PC-9 (cell line): ENCODE results near the gene PTPDC1. TPM values are rescaled to one million over a fixed set of nuclear protein-coding genes. Genes with fewer than 3 reads are reported as not detected.
A peak's percentile ranks its signal among the peaks of the same experiment; 100 is the strongest.

Experiments used
- BruUV-seq: library from RNA; stranded (reverse); fragments of 400-500 nt; replicated peaks from 2 replicates; lab custom pipeline; 2021; lab: Mats Ljungman, UMichigan
- CTCF ChIA-PET: fragments of 300-600 bp; sonication (Branson Sonifier 250); formaldehyde crosslinking; loops from one replicate; lab custom pipeline; 2022; ENCODE audit warnings: antibody characterized with exemption; lab: Charles Lee
- POLR2A ChIA-PET: fragments of 300-600 bp; sonication (Branson Sonifier 250); formaldehyde crosslinking; loops from one replicate; lab custom pipeline; 2022; ENCODE audit warnings: antibody characterized with exemption; ENCODE audit not compliant: unreplicated experiment; lab: Charles Lee
- DNase-seq, 2 experiments: peaks; one replicate each; pipeline versions ENCODE4 v3.0.0 to v3.0.0-alpha.2; 2015 to 2022; ENCODE audit warnings: mixed read lengths in 1 of 2
- H2AFZ ChIP-seq: fragments of 200-600 bp; sonication (generic); 2 replicates; pipeline ENCODE4 v1.8.1; 2017; ENCODE audit warnings: antibody characterized with exemption
- H3F3A ChIP-seq: fragments of 200-600 bp; sonication (generic); 2 replicates; pipeline ENCODE4 v1.8.1; 2017; ENCODE audit warnings: antibody characterized with exemption, mild to moderate bottlenecking, low read depth; ENCODE audit not compliant: insufficient read depth
- H3K27ac ChIP-seq: fragments of 200-600 bp; sonication (generic); 2 replicates; pipeline ENCODE4 v1.6.1; 2016; ENCODE audit warnings: mixed run types
- H3K27me3 ChIP-seq: fragments of 200-600 bp; sonication (generic); 2 replicates; pipeline ENCODE4 v1.6.1; 2016; ENCODE audit warnings: low read depth, mixed run types; ENCODE audit not compliant: insufficient read depth
- H3K36me3 ChIP-seq: fragments of 200-600 bp; sonication (generic); 2 replicates; pipeline ENCODE4 v1.6.1; 2016; ENCODE audit warnings: low read depth, mixed run types
- H3K4me1 ChIP-seq: fragments of 200-600 bp; sonication (generic); replicated peaks from 2 replicates; pipeline ENCODE4 v1.6.1; 2016; ENCODE audit warnings: mixed run types; ENCODE audit not compliant: insufficient read depth
- H3K4me2 ChIP-seq: fragments of 200-600 bp; sonication (generic); 2 replicates; pipeline ENCODE4 v1.6.1; 2017; ENCODE audit warnings: mixed run types
- H3K4me3 ChIP-seq: fragments of 200-600 bp; sonication (generic); 2 replicates; pipeline ENCODE4 v1.6.1; 2016; ENCODE audit warnings: mixed run types
- H3K79me2 ChIP-seq: fragments of 200-600 bp; sonication (generic); 2 replicates; pipeline ENCODE4 v1.6.1; 2017; ENCODE audit warnings: low read depth, mixed run types
- H3K9me2 ChIP-seq: fragments of 200-600 bp; sonication (generic); 2 replicates; pipeline ENCODE4 v1.8.1; 2017; ENCODE audit warnings: mild to moderate bottlenecking; ENCODE audit not compliant: insufficient read depth
- H3K9me3 ChIP-seq: fragments of 200-600 bp; sonication (generic); 2 replicates; pipeline ENCODE4 v1.8.1; 2016; ENCODE audit warnings: low read depth; ENCODE audit not compliant: insufficient read depth
- H4K20me1 ChIP-seq: fragments of 200-600 bp; sonication (generic); 2 replicates; pipeline ENCODE4 v1.8.1; 2017; ENCODE audit not compliant: insufficient read depth
- CTCF ChIP-seq: fragments of 200-600 bp; sonication (generic); conservative IDR thresholded peaks from 2 replicates; pipeline ENCODE4 v1.6.1; 2017; ENCODE audit warnings: mixed run types, antibody characterized with exemption, mild to moderate bottlenecking, moderate library complexity
- EZH2 ChIP-seq: fragments of 200-600 bp; sonication (generic); IDR thresholded peaks from 2 replicates; pipeline ENCODE4 v1.8.0; 2017; ENCODE audit warnings: antibody characterized with exemption, low read depth
- intact Hi-C: fragments of 100-400 bp; cut with micrococcal nuclease; formaldehyde crosslinking; loops from one replicate; pipeline ENCODE4 v1.10.0; 2022; ENCODE audit not compliant: unreplicated experiment
- total RNA-seq: library from RNA; stranded (reverse); gene quantifications from 2 replicates; pipeline ENCODE4 v1.2.3, GENCODE V29; 2021

The PTPDC1 gene
- total RNA-seq, 1 experiment from 2014 or later: 7.4 TPM

- Histone ChIP-seq H2AFZ (no peak overlapping the region), H3K27me3 (no peaks in the 10 kb centered on the region), H3K4me2 (no peak overlapping the region), H3K4me1 (no peaks in the 10 kb centered on the region), H3K36me3 (no peaks in the 10 kb centered on the region), H3F3A (no peaks in the 10 kb centered on the region), H3K79me2 (no peaks in the 10 kb centered on the region), H3K9me3 (no peaks in the 10 kb centered on the region), H3K9me2 (no peaks in the 10 kb centered on the region), H3K27ac (no peak overlapping the region), H4K20me1 (no peaks in the 10 kb centered on the region), H3K4me3 (no peak overlapping the region)
- intact Hi-C loops: no loop called here
- TF ChIP-seq EZH2: no peak
- no peak for TF ChIP-seq CTCF
- no TSS peak for BruUV-seq
- CTCF ChIA-PET: no interaction called here
- POLR2A ChIA-PET: interaction anchor here (0.6 kb wide), 1 partner anchor 26 kb away, joined by 4 read pairs; no protein-coding TSS in a partner anchor
- no peak for DNase-seq
These were observed 12.7 kb downstream of the PTPDC1 start for GRCh38 chr9:94096819-94097577.

- Histone ChIP-seq H3K36me3 (no peaks in the 10 kb centered on the region), H4K20me1 (no peaks in the 10 kb centered on the region), H3K9me2 (no peaks in the 10 kb centered on the region), H3K27me3 (no peaks in the 10 kb centered on the region), H3K4me2 (no peak overlapping the region), H3K79me2 (no peaks in the 10 kb centered on the region), H3K4me3 (no peak overlapping the region), H3K27ac (no peak overlapping the region), H3F3A (no peaks in the 10 kb centered on the region), H3K9me3 (no peaks in the 10 kb centered on the region), H3K4me1 (no peaks in the 10 kb centered on the region), H2AFZ (no peak overlapping the region)
- intact Hi-C loops: no loop called here
- peak in 1 of 2 experiments; percentile 41 for DNase-seq
- CTCF ChIA-PET: no interaction called here
- BruUV-seq: no TSS peak
- TF ChIP-seq CTCF (no peak), EZH2 (no peak)
- POLR2A ChIA-PET: interaction anchor here (0.6 kb wide), 1 partner anchor 61 kb away, joined by 5 read pairs; no protein-coding TSS in a partner anchor
These were observed 13.6 kb downstream of the PTPDC1 start for GRCh38 chr9:94097788-94098414.

- no peak overlapping the region for H2AFZ ChIP-seq
- no peaks in the 10 kb centered on the region for H3F3A ChIP-seq
- CTCF ChIA-PET: no interaction called here
- no peaks in the 10 kb centered on the region for H3K4me1 ChIP-seq
- no peaks in the 10 kb centered on the region for H3K27me3 ChIP-seq
- DNase-seq: no peak
- no peak overlapping the region for H3K4me3 ChIP-seq
- H3K36me3 ChIP-seq: no peaks in the 10 kb centered on the region
- no peak overlapping the region for H3K27ac ChIP-seq
- H3K9me3 ChIP-seq: no peaks in the 10 kb centered on the region
- no peaks in the 10 kb centered on the region for H3K79me2 ChIP-seq
- H3K4me2 ChIP-seq: no peak overlapping the region
- BruUV-seq: no TSS peak
- intact Hi-C loops: no loop called here
- H3K9me2 ChIP-seq: no peaks in the 10 kb centered on the region
- H4K20me1 ChIP-seq: no peaks in the 10 kb centered on the region
- TF ChIP-seq CTCF: no peak
- TF ChIP-seq EZH2: no peak
- POLR2A ChIA-PET: interaction anchor here (0.6 kb wide), 1 partner anchor 36 kb away, joined by 4 read pairs; no protein-coding TSS in a partner anchor
These were observed 16.1 kb downstream of the PTPDC1 start for GRCh38 chr9:94100152-94100879.
